Testis (tissue), 2 donors: ENCODE results near the gene PLEKHA4.

Experiments
- POLR2A ChIP-seq: fragments of 450-650 bp; IDR thresholded peaks from one replicate; pipeline ENCODE4 v1.6.1; 2017; ENCODE audit warnings: antibody characterized with exemption, mild to moderate bottlenecking, moderate library complexity
- TF ChIP-seq, protein P1 (sequence below), 3 experiments: fragments of 450-650 bp in 2 of 3; fragments of 200-600 bp in 1 of 3; sonication (generic) in 1 of 3; IDR thresholded peaks; one replicate each; pipeline ENCODE4 v1.5.1; 2016 to 2019; ENCODE audit warnings: antibody characterized with exemption in 3 of 3, mild to moderate bottlenecking in 2 of 3, moderate library complexity in 1 of 3

DNA sequence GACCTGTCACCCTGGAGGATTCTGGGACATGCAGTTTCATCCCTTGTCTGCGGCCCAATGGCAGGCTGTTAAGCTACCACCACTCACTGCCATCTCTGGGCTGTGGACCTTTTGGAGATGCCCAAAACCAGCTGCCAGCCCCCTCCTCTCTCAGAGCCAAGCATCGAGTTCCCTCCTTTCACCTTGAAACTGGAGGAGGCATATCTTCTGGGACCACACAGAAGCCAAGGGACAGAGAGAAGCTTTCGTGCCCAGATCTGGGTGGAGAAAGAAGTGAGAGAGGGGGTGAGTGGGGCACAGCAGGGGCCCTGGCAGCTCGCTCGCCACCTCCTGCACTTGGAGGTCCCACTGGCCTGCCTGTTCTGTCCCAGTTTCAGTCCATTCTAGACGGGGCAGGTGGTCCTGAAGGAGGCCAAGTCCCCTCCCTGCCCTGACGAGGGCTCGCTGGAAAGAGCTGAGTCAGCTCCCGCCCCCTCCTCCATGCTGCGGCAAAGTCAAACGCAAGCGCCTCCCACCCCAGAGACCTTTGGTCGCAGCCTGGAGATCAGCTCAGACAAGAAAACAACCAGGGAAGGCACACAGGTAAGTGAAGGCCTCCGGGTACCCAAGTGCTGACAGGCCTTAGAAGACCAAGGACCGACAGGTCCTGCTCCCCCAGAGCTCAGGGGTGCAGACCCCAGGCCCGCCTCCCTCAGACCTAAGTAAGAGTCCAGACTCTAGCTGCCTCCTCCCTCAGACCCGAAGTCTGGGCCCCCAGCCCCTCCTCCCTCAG, 61.4 kb downstream of the PLEKHA4 start:
- TF ChIP-seq, protein P1, sequence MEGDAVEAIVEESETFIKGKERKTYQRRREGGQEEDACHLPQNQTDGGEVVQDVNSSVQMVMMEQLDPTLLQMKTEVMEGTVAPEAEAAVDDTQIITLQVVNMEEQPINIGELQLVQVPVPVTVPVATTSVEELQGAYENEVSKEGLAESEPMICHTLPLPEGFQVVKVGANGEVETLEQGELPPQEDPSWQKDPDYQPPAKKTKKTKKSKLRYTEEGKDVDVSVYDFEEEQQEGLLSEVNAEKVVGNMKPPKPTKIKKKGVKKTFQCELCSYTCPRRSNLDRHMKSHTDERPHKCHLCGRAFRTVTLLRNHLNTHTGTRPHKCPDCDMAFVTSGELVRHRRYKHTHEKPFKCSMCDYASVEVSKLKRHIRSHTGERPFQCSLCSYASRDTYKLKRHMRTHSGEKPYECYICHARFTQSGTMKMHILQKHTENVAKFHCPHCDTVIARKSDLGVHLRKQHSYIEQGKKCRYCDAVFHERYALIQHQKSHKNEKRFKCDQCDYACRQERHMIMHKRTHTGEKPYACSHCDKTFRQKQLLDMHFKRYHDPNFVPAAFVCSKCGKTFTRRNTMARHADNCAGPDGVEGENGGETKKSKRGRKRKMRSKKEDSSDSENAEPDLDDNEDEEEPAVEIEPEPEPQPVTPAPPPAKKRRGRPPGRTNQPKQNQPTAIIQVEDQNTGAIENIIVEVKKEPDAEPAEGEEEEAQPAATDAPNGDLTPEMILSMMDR (IDR thresholded peaks at IDR 0.05), result no peak
- no peak for TF ChIP-seq POLR2A
